HEK293T (cell line): Measurements from ENCODE around the gene RENBP.

Source experiments
- CTCF ChIA-PET: fragments of 350-600 bp; formaldehyde crosslinking; extraction: SDS; loops from one replicate; lab custom pipeline; 2021; ENCODE audit warnings: antibody characterized with exemption, inconsistent platforms; lab: Yijun Ruan, JAX
- POLR2A ChIA-PET: fragments of 350-600 bp; formaldehyde crosslinking; extraction: SDS; loops from one replicate; lab custom pipeline; 2020; ENCODE audit warnings: antibody characterized with exemption, inconsistent platforms; lab: Yijun Ruan, JAX
- DNase-seq: peaks from one replicate; pipeline ENCODE4 v3.0.0; 2012; ENCODE audit warnings: mixed read lengths; ENCODE audit errors: extremely low spot score
- ARNT ChIP-seq: fragments of 450-650 bp; IDR thresholded peaks from 2 replicates; pipeline ENCODE4 v1.6.1; 2017; ENCODE audit warnings: mild to moderate bottlenecking
- BHLHE40 ChIP-seq: fragments of 450-650 bp; IDR thresholded peaks from 2 replicates; pipeline ENCODE4 v1.6.1; 2016; ENCODE audit warnings: mild to moderate bottlenecking, moderate library complexity, borderline replicate concordance
- CTBP1 ChIP-seq: fragments of 450-650 bp; IDR thresholded peaks from 2 replicates; pipeline ENCODE4 v1.6.1; 2016; ENCODE audit warnings: borderline replicate concordance
- ELF4 ChIP-seq: fragments of 450-650 bp; IDR thresholded peaks from 2 replicates; pipeline ENCODE4 v1.6.1; 2017; ENCODE audit warnings: antibody characterized with exemption
- FOXA1 ChIP-seq: fragments of 450-650 bp; IDR thresholded peaks from 2 replicates; pipeline ENCODE4 v1.6.1; 2016; ENCODE audit warnings: mild to moderate bottlenecking
- FOXM1 ChIP-seq: fragments of 450-650 bp; IDR thresholded peaks from 2 replicates; pipeline ENCODE4 v1.6.1; 2017; ENCODE audit warnings: mild to moderate bottlenecking, borderline replicate concordance
- HDGF ChIP-seq: fragments of 450-650 bp; IDR thresholded peaks from 2 replicates; pipeline ENCODE4 v1.6.1; 2017; ENCODE audit warnings: antibody characterized with exemption, borderline replicate concordance
- L3MBTL2 ChIP-seq: fragments of 450-650 bp; conservative IDR thresholded peaks from 2 replicates; pipeline ENCODE4 v1.6.1; 2016; ENCODE audit warnings: mild to moderate bottlenecking
- LEF1 ChIP-seq: fragments of 450-650 bp; IDR thresholded peaks from 2 replicates; pipeline ENCODE4 v1.6.1; 2017; ENCODE audit warnings: mild to moderate bottlenecking, borderline replicate concordance
- NFRKB ChIP-seq: fragments of 450-650 bp; IDR thresholded peaks from 2 replicates; pipeline ENCODE4 v1.6.1; 2016; ENCODE audit warnings: mild to moderate bottlenecking, moderate library complexity
- TARDBP ChIP-seq: fragments of 450-650 bp; IDR thresholded peaks from 2 replicates; pipeline ENCODE4 v1.6.1; 2016
- TF ChIP-seq, protein P1 (sequence below): fragments of 450-650 bp; IDR thresholded peaks from 2 replicates; pipeline ENCODE4 v1.6.1; 2016

The RENBP gene

DNA sequence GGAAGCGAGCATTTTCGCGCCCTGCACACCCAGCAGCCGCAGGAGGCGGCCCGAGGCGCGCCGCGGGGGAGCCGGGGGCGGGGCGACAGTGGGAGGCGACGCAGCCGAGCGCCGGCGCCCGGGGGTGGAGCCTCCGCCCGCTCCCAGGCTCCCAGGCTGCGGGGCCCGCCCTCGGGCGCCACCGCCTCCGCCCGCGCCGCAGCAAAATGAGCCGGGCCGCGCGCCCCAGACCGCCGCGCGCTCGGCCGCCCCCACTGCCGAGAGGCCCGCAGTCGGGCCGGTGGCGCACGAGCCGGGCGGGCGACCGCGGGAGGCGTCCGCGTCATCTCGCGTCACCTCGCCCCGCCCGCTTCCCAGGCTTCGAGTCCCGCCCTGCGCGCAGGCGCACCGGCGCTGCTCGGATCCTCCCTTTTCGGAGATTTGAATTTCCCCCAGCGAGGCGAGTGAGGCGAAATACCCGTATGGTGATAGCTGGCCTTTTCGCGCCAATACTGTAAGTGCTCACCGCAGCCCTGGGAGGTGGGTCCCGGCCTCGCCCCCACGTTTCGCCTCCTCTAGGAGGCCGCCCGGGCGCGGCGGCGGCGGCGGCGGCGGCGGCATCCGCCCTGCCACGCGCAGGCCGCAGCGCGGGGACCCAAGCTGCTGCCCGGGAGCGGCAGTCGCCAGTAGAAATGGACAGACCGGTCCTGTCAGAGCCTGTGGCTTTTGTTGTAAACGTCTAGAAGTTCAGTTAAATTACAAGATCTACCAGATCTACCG lies 28.1 kb upstream of the RENBP start, which contains the start of gene TMEM187:
Gene TMEM187, plus strand, starts transcription at position 387 of the 759 bp plus-strand sequence. CDS start 9,309 bp downstream, outside the sequence.
- ChIA-PET CTCF (interaction anchor here (1.1 to 1.6 kb wide), 2 partner anchors 40 to 433 kb away, joined by 3 to 4 read pairs; no protein-coding TSS in a partner anchor), POLR2A (interaction anchor here (0.6 to 3.3 kb wide), 12 partner anchors 9 to 535 kb away, joined by 3 to 15 read pairs (median 4); partner anchors contain the start of gene RENBP)
- TF ChIP-seq ARNT (peak; percentile 77; the same call in 1 of the 2 replicates), FOXA1 (no peak), LEF1 (peak; percentile 80), FOXM1 (peak; percentile 65), L3MBTL2 (no peak)
- DNase-seq, result peak; percentile 92

DNA sequence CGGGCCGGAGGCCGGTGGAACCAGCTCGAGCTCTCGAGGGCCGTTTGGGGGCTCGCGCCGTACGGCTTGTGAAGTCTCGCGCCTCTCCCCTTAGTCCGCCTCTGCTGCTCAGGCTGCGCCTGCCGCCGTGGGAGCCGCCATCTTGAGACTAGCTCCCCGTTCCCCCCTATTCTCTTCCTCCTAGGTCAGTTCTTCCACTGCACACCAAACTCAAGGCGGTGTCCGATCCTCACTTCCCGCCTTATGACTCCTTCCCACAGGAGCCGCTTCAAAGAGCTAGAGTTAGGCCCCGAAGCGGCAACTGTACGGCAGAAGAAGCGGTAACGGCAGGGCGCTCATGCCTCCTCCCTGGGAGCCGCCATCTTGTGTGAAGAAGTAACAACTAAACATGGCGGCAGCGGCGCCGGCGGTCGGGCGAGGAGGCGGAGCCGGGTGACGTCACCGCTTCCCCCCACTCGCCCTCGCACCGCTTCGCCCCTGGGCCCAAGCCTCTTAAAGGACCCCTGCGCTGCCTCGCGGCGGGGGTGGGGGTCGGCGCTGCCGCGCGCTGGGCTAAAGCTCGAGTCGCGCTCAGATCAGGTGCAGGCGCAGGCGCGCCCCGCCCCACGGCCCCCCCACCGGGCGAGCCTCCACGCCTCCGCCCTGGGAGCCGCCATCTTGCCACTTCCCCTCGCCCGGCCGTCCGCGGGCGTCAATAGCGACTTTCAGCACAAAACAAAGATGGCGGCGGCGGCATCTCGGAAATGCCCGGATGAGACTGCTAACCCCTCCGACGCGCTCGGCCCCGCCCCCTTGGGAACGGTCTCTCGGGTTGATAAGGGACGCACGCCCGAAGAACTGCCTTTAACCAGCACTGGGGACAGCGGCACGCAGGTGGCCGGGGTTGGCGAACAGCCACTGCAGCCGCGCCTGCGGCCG lies 27.3 kb upstream of the RENBP start, which contains the start of gene HCFC1:
Gene HCFC1, minus strand, starts transcription at position 369 of the 918 bp plus-strand sequence. CDS start 978 bp downstream, outside the sequence.
- POLR2A ChIA-PET, result interaction anchor here (0.5 to 3.3 kb wide), 26 partner anchors 9 to 536 kb away, joined by 3 to 15 read pairs (median 4); partner anchors contain the start of genes MECP2, NAA10 and RENBP
- CTCF ChIA-PET, result interaction anchor here (1.6 to 6.2 kb wide), 2 partner anchors 25 to 41 kb away, joined by 4 to 36 read pairs; no protein-coding TSS in a partner anchor
- peak; percentile 83 for DNase-seq
- TF ChIP-seq NFRKB (peak; percentile 78), FOXM1 (no peak), ELF4 (peak; percentile 4), L3MBTL2 (0 out of 2 replicates have a peak, but pooled peaks have one; percentile 15), HDGF (no peak)

DNA sequence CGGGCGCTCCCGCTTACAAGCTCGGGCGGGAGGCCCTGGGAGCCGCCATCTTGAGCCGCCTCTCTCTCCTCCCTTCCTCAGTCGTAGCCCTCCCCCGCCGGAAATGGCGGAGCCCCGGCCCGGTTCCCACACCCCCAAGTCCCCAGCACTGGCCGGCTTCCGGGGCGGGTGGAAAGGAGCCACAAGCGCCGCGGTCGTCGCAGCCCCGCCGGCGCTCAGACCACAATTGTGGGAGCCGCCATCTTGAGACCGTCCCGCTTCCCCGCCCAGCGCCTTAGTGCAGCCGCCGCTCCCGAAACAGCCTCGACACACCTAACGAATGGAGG lies 26.6 kb upstream of the RENBP start:
- CTCF ChIA-PET, result interaction anchor here (1.6 to 6.2 kb wide), 2 partner anchors 24 to 42 kb away, joined by 4 to 36 read pairs; no protein-coding TSS in a partner anchor
- no peak for TF ChIP-seq CTBP1
- TF ChIP-seq ELF4, result peak; percentile 52; the same call in 1 of the 2 replicates
- POLR2A ChIA-PET, result interaction anchor here (0.5 to 3.3 kb wide), 19 partner anchors 9 to 126 kb away, joined by 3 to 15 read pairs (median 4); partner anchors contain the start of genes MECP2, NAA10 and RENBP
- peak; percentile 79 for DNase-seq

DNA sequence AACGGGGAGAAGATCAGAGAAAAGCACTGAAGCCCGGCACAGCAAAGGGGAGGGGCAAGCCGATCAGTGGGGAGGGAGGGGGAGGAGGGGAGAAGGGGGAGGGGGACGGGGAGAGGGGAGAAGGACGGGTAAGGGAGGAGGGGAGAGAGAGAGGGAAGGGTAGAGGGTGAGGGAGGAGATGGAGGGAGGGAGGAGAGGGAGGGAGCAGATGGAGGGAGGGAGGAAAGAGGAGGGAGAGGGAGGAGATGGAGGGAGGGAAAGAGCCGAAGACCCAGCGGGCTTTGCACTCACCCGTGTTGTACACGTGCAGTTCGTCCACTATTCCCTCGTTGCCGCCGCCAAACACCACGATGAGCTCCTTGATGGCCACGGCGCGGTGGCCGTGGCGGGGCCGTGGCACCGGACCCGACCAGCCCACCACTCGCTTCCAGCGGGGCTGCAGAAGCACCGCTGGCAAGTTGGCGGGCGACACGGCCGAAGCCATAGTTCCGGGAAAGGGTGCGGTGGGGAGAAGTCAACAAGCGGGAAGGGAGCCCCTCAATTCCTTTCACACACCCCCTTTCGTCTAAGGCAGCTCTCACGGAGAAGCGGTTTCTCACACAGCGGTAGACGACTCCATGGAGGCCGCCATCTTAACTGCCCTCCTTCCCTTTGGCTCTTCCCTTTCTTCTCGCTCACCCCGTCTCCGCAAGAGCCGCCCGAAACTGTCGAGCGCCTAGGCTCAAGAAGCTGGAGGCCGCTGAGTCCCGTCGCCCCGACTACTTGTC lies 26.1 kb upstream of the RENBP start:
- CTCF ChIA-PET, result interaction anchor here (1.1 to 6.2 kb wide), 3 partner anchors 23 to 302 kb away, joined by 3 to 36 read pairs (median 5); no protein-coding TSS in a partner anchor
- peak; percentile 93 for TF ChIP-seq L3MBTL2
- no peak for TF ChIP-seq FOXA1
- no peak for TF ChIP-seq BHLHE40
- peak; percentile 69 for DNase-seq
- POLR2A ChIA-PET, result interaction anchor here (0.5 to 3.3 kb wide), 21 partner anchors 9 to 577 kb away, joined by 3 to 15 read pairs (median 3); partner anchors contain the start of genes IKBKG, IRAK1, MECP2 and NAA10

DNA sequence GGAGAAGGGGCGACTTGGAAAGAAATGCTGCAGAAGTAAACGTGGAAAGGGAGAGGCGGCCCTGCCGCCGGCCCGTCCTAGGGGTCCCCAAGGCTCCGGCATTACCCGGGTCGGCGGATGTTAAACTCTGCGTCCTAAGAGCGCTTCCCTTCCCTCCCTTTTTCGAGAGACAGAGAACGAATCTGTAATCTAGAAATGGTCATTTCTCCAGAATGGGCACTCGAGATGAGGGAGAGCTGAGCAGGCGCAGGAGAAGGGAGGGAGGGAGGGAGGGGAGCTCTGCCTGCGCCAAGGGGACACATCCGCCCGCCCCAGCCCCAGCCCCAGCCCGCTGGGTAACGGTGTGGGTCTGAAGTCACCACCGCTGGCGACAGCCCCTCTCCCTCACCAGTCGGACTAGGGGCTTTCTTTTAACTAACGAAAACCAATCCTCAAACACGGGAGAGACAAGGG lies 25.5 kb upstream of the RENBP start:
- ChIA-PET POLR2A (interaction anchor here (1.0 to 2.4 kb wide), 10 partner anchors 12 to 577 kb away, joined by 3 to 13 read pairs (median 5); partner anchors contain the start of genes IKBKG, IRAK1, NAA10 and RENBP), CTCF (interaction anchor here (1.1 to 6.2 kb wide), 3 partner anchors 23 to 302 kb away, joined by 3 to 36 read pairs (median 5); no protein-coding TSS in a partner anchor)
- DNase-seq, result no peak
- TF ChIP-seq CTBP1 (no peak), BHLHE40 (no peak), TARDBP (no peak), ARNT (peak; percentile 42; the same call in 1 of the 2 replicates), ELF4 (no peak)

DNA sequence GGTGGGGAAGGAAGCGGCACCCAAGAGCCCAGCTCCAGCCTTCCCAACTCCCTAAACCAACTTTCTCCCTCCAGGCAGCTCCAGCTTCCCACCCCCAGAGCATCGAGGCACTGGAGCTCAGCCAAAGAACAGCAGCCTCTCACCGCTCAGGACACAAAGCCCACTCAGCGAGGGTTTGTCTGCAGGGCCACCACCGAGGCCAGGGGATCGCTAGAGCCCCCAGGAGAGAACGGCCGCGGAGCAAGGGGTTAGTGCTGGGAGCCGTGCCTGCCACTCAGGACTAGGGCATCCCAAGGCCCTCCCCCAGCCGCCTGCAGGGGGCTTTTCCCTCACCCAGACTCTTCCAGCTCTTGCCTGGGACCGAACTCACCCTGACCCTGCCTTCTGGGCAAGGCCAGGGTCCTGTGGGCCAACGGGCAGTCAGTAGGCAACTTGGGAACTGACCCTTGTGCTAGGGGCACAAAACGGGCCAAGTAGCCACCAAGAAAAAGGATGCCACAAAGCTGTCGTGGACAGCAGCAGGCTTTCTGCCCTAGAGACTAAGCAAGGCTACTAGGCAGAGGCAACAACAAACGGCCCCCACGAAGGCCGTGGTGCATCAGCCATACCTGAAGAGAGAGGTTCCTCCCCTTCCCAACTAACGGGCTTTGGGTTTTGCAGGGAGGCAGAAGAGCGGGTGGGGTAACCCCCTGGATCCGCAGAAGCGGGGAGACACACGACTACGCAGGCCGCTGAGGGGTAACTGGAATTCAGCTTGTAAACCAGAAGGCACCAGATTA lies 24.9 kb upstream of the RENBP start:
- TF ChIP-seq FOXA1 (no peak), NFRKB (no peak), TARDBP (no peak)
- TF ChIP-seq, protein P1, sequence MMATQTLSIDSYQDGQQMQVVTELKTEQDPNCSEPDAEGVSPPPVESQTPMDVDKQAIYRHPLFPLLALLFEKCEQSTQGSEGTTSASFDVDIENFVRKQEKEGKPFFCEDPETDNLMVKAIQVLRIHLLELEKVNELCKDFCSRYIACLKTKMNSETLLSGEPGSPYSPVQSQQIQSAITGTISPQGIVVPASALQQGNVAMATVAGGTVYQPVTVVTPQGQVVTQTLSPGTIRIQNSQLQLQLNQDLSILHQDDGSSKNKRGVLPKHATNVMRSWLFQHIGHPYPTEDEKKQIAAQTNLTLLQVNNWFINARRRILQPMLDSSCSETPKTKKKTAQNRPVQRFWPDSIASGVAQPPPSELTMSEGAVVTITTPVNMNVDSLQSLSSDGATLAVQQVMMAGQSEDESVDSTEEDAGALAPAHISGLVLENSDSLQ, result peak; percentile 89
- ChIA-PET POLR2A (interaction anchor here (1.0 to 2.4 kb wide), 5 partner anchors 24 to 578 kb away, joined by 3 to 13 read pairs (median 3); partner anchors contain the start of genes IKBKG, IRAK1 and RENBP), CTCF (interaction anchor here (0.9 to 6.2 kb wide), 5 partner anchors 17 to 301 kb away, joined by 3 to 36 read pairs (median 5); partner anchors contain the start of gene PLXNB3)
- no peak for DNase-seq
